ENCODE results near the gene MPC1.

Gene MPC1

DNA sequence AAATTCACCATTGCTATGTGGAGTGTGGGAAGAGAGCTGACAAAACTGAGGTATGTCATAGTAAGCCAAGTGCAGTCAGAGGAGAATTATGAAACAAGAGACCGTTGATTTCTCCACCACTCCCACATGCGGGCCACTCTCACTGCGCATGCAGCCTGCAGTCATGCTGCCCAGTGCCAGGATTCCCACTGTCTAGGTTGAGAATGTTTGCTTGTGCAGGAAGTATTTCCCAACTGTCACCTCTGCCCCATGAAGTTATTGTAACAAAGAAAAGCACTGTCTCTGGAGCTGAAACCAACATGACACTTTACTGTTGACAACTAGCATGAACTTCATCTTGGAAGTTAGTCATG is 21.7 kb downstream of the MPC1 start:
- no peak overlapping the region for H3K14ac ChIP-seq (ENCODE audit: low read length in 2 of 2)
- WGBS: 98% methylated on average over 3 of the region's 3 CpGs
- no peak overlapping the region for H3K4me3 ChIP-seq (ENCODE audit: insufficient read depth in 1 of 2, low read depth in 1 of 2, low read length in 2 of 2)
- no peak overlapping the region for H2BK15ac ChIP-seq (ENCODE audit: low read depth, poor library complexity, severe bottlenecking)
- peak overlapping the region; percentile 2 for H3K9ac ChIP-seq (ENCODE audit: low read length)
- DNase-seq: peak; percentile 42
- H3K27ac ChIP-seq (ENCODE audit: low read length, poor library complexity, severe bottlenecking): no peak overlapping the region
- H2BK120ac ChIP-seq (ENCODE audit: low read depth, low read length): no peak overlapping the region
- no peaks in the 10 kb centered on the region for H3K9me3 ChIP-seq (ENCODE audit: control insufficient read depth, low read length)
- no peak overlapping the region for H2BK5ac ChIP-seq (ENCODE audit: low read depth, low read length, poor library complexity, severe bottlenecking)
- H3K4me1 ChIP-seq (ENCODE audit: control insufficient read depth, insufficient read depth, low read depth, low read length): peaks cover 2% of the 10 kb centered on the region
- peaks cover 0 to 3% of the 10 kb centered on the region in 2 experiments for H3K36me3 ChIP-seq (ENCODE audit: control insufficient read depth in 1 of 2, insufficient read depth in 2 of 2, low read depth in 1 of 2, low read length in 2 of 2)
- no peak overlapping the region for H4K8ac ChIP-seq (ENCODE audit: low read length)
- no peak overlapping the region for H2BK12ac ChIP-seq (ENCODE audit: low read length in 2 of 2)
- H3K79me1 ChIP-seq (replicated peaks; ENCODE audit: low read length, poor library complexity, severe bottlenecking): no peaks in the 10 kb centered on the region
- no peak overlapping the region for H3K4ac ChIP-seq (ENCODE audit: low read depth in 1 of 2, low read length in 2 of 2)
- no peak overlapping the region for H3K4me2 ChIP-seq (ENCODE audit: low read length, poor library complexity, severe bottlenecking)
- H3K23ac ChIP-seq (ENCODE audit: low read length in 2 of 2): no peak overlapping the region
- H3K27me3 ChIP-seq (ENCODE audit: control insufficient read depth in 1 of 2, insufficient read depth in 1 of 2, low read length in 2 of 2): no peaks in the 10 kb centered on the region
- H2AFZ ChIP-seq (ENCODE audit: low read depth, low read length): no peak overlapping the region
- H3K18ac ChIP-seq (ENCODE audit: low read depth in 1 of 2, low read length in 2 of 2): no peak overlapping the region
- H4K91ac ChIP-seq (ENCODE audit: low read length): no peak overlapping the region
- H2AK5ac ChIP-seq (ENCODE audit: low read length, severe bottlenecking): no peak overlapping the region

DNA sequence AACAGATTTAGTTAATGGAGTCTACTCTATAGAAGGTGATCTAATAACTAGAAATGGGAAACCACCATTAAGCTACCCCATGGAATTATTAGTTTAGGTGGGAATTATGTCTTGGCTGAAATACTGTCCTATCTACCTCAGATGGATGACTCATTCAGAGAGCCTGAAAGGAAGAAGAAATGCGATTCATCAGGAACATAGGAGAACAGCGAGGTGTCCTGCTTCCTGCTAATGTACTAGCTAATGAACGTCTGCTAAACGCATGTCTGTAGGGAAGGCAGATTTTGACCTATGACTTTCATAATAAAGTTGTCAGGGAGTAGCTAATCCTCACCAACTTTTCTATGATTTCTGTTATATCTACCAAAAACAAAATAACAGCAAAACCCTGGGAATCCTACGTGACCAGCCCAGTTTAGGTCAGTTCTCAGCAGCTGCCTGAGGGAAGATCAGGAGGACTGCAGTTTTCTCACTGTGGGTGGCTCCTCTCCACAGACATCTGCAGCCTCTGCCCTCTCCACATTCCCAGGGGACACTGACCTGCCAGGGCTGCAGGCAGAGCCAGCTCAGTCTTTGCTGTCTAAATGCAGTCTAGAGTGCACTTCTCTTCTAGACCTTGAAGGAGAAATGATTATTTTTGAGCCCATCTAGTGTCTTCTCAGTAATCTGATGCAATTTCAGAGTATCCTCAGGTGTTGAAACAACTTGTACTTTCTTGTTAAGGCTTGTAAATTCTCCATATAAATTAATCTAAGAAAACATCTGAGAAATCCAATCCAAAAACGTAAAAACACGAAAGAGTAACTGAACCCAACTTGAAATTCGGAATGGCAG is 22.3 kb downstream of the MPC1 start:
- Histone ChIP-seq H3K79me1 (replicated peaks; ENCODE audit: low read length, poor library complexity, severe bottlenecking) (no peaks in the 10 kb centered on the region), H3K4ac (ENCODE audit: low read depth in 1 of 2, low read length in 2 of 2) (no peak overlapping the region), H3K4me3 (ENCODE audit: insufficient read depth in 1 of 2, low read depth in 1 of 2, low read length in 2 of 2) (no peak overlapping the region), H3K4me2 (ENCODE audit: low read length, poor library complexity, severe bottlenecking) (no peak overlapping the region), H3K9me3 (ENCODE audit: control insufficient read depth, low read length) (no peaks in the 10 kb centered on the region), H2BK5ac (ENCODE audit: low read depth, low read length, poor library complexity, severe bottlenecking) (no peak overlapping the region), H3K27ac (ENCODE audit: low read length, poor library complexity, severe bottlenecking) (no peak overlapping the region), H3K4me1 (ENCODE audit: control insufficient read depth, insufficient read depth, low read depth, low read length) (peaks cover 2% of the 10 kb centered on the region), H3K18ac (ENCODE audit: low read depth in 1 of 2, low read length in 2 of 2) (no peak overlapping the region), H3K14ac (ENCODE audit: low read length in 2 of 2) (no peak overlapping the region), H3K23ac (ENCODE audit: low read length in 2 of 2) (no peak overlapping the region), H3K36me3 (ENCODE audit: control insufficient read depth in 1 of 2, insufficient read depth in 2 of 2, low read depth in 1 of 2, low read length in 2 of 2) (peaks cover 0 to 3% of the 10 kb centered on the region in 2 experiments), H2AFZ (ENCODE audit: low read depth, low read length) (no peak overlapping the region), H2AK5ac (ENCODE audit: low read length, severe bottlenecking) (no peak overlapping the region), H2BK12ac (ENCODE audit: low read length in 2 of 2) (no peak overlapping the region), H3K9ac (ENCODE audit: low read length) (peak overlapping the region; percentile 2), H2BK120ac (ENCODE audit: low read depth, low read length) (no peak overlapping the region), H4K8ac (ENCODE audit: low read length) (no peak overlapping the region), H4K91ac (ENCODE audit: low read length) (no peak overlapping the region), H2BK15ac (ENCODE audit: low read depth, poor library complexity, severe bottlenecking) (no peak overlapping the region), H3K27me3 (ENCODE audit: control insufficient read depth in 1 of 2, insufficient read depth in 1 of 2, low read length in 2 of 2) (peaks cover 0 to 3% of the 10 kb centered on the region in 2 experiments)
- 76% methylated on average over 8 of the region's 8 CpGs for WGBS
- peak; percentile 19 for DNase-seq

DNA sequence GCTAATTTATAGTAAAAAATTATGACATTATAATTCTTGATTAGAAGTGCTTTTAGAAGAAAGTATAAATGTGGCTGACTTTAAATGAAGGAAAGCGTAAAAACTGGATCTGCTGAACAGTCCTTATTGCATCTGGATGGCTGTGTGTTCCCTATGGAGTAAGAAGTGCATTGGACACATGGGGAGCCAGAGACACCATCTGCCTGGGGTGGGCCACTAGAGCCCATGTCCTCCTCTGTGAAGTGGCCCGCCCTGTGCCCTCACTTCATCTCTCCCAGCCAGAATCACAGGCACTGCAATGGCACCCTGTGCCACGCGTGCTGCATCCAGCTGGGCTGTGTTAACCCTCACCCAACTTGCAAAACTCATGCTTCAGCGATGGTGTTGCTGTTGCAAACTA is 27.2 kb downstream of the MPC1 start:
- Histone ChIP-seq H3K27me3 (ENCODE audit: control insufficient read depth in 1 of 2, insufficient read depth in 1 of 2, low read length in 2 of 2) (peaks cover 6 to 14% of the 10 kb centered on the region in 2 experiments), H3K36me3 (ENCODE audit: control insufficient read depth in 1 of 2, insufficient read depth in 2 of 2, low read depth in 1 of 2, low read length in 2 of 2) (no peaks in the 10 kb centered on the region), H2BK5ac (ENCODE audit: low read depth, low read length, poor library complexity, severe bottlenecking) (no peak overlapping the region), H3K9ac (ENCODE audit: low read length) (no peak overlapping the region), H3K27ac (ENCODE audit: low read length, poor library complexity, severe bottlenecking) (no peak overlapping the region), H2BK12ac (ENCODE audit: low read length in 2 of 2) (no peak overlapping the region), H3K23ac (ENCODE audit: low read length in 2 of 2) (no peak overlapping the region), H3K4me2 (ENCODE audit: low read length, poor library complexity, severe bottlenecking) (no peak overlapping the region), H2BK120ac (ENCODE audit: low read depth, low read length) (no peak overlapping the region), H3K4ac (ENCODE audit: low read depth in 1 of 2, low read length in 2 of 2) (no peak overlapping the region), H4K8ac (ENCODE audit: low read length) (no peak overlapping the region), H2BK15ac (ENCODE audit: low read depth, poor library complexity, severe bottlenecking) (no peak overlapping the region), H3K4me1 (ENCODE audit: control insufficient read depth, insufficient read depth, low read depth, low read length) (peaks cover 1% of the 10 kb centered on the region), H3K79me1 (replicated peaks; ENCODE audit: low read length, poor library complexity, severe bottlenecking) (no peaks in the 10 kb centered on the region), H3K18ac (ENCODE audit: low read depth in 1 of 2, low read length in 2 of 2) (no peak overlapping the region), H4K91ac (ENCODE audit: low read length) (no peak overlapping the region), H3K9me3 (ENCODE audit: control insufficient read depth, low read length) (no peaks in the 10 kb centered on the region), H3K14ac (ENCODE audit: low read length in 2 of 2) (no peak overlapping the region), H3K4me3 (ENCODE audit: insufficient read depth in 1 of 2, low read depth in 1 of 2, low read length in 2 of 2) (no peak overlapping the region), H2AK5ac (ENCODE audit: low read length, severe bottlenecking) (no peak overlapping the region), H2AFZ (ENCODE audit: low read depth, low read length) (no peak overlapping the region)
- WGBS: 62% methylated on average over 4 of the region's 5 CpGs
- no peak for DNase-seq

DNA sequence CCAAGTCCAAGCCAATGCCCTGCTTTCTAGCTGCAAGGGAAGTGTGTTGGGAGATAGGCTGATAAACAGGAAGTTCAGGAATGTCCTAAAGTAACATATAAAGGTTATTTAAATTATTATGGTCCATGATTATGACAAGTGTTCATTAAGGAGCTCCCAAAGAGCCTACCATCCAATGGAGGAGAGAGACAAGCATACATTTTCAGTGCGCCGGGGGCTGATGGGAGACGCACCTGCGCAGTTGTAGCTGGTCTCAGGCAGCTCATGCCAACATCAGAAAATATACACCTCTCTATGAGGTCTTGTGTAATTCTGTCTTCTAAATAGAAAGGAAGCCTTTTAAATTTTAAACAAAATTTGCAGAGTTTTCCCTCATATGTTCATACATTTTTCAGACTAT is 27.8 kb downstream of the MPC1 start:
- Histone ChIP-seq H2BK5ac (ENCODE audit: low read depth, low read length, poor library complexity, severe bottlenecking) (no peak overlapping the region), H3K27me3 (ENCODE audit: control insufficient read depth in 1 of 2, insufficient read depth in 1 of 2, low read length in 2 of 2) (peaks cover 6 to 14% of the 10 kb centered on the region in 2 experiments), H2BK12ac (ENCODE audit: low read length in 2 of 2) (no peak overlapping the region), H3K4me3 (ENCODE audit: insufficient read depth in 1 of 2, low read depth in 1 of 2, low read length in 2 of 2) (no peak overlapping the region), H2BK15ac (ENCODE audit: low read depth, poor library complexity, severe bottlenecking) (no peak overlapping the region), H2BK120ac (ENCODE audit: low read depth, low read length) (no peak overlapping the region), H3K27ac (ENCODE audit: low read length, poor library complexity, severe bottlenecking) (no peak overlapping the region), H3K9me3 (ENCODE audit: control insufficient read depth, low read length) (no peaks in the 10 kb centered on the region), H3K14ac (ENCODE audit: low read length in 2 of 2) (no peak overlapping the region), H4K8ac (ENCODE audit: low read length) (no peak overlapping the region), H2AK5ac (ENCODE audit: low read length, severe bottlenecking) (no peak overlapping the region), H3K9ac (ENCODE audit: low read length) (no peak overlapping the region), H3K18ac (ENCODE audit: low read depth in 1 of 2, low read length in 2 of 2) (no peak overlapping the region), H3K4me2 (ENCODE audit: low read length, poor library complexity, severe bottlenecking) (no peak overlapping the region), H3K79me1 (replicated peaks; ENCODE audit: low read length, poor library complexity, severe bottlenecking) (no peaks in the 10 kb centered on the region), H2AFZ (ENCODE audit: low read depth, low read length) (no peak overlapping the region), H3K23ac (ENCODE audit: low read length in 2 of 2) (no peak overlapping the region), H3K4ac (ENCODE audit: low read depth in 1 of 2, low read length in 2 of 2) (no peak overlapping the region), H3K36me3 (ENCODE audit: control insufficient read depth in 1 of 2, insufficient read depth in 2 of 2, low read depth in 1 of 2, low read length in 2 of 2) (no peaks in the 10 kb centered on the region), H3K4me1 (ENCODE audit: control insufficient read depth, insufficient read depth, low read depth, low read length) (no peaks in the 10 kb centered on the region), H4K91ac (ENCODE audit: low read length) (no peak overlapping the region)
- WGBS: 100% methylated on average over 3 of the region's 4 CpGs
- no peak for DNase-seq
